Body of pancreas (tissue), 4 donors: ENCODE measurements around the gene GINS2. TPM values are rescaled to one million over a fixed set of nuclear protein-coding genes. Genes with fewer than 3 reads are reported as not detected.

Experiments used
- ATAC-seq: fragments of 150-250 bp; one replicate; pipeline ENCODE4 v1.9.1; 2016
- DNase-seq, 4 donors: peaks; one replicate each; pipeline ENCODE4 v3.0.0-alpha.2; 2019
- H3K27ac ChIP-seq, 4 donors: fragments of 200-600 bp; sonication (generic); 1 replicate in 3 of 4; 2 replicates in 1 of 4; pipeline versions ENCODE4 v1.5.1 to v1.6.1; 2016 to 2019; ENCODE audit warnings: mild to moderate bottlenecking in 1 of 4, mixed read lengths in 1 of 4, moderate library complexity in 1 of 4
- H3K27me3 ChIP-seq, 2 donors: fragments of 200-600 bp; sonication (generic); one replicate each; pipeline ENCODE4 v1.6.0; 2016; ENCODE audit warnings: mild to moderate bottlenecking in 1 of 2
- H3K36me3 ChIP-seq, 2 donors: fragments of 200-600 bp; sonication (generic); replicated peaks in 1 of 2; 2 replicates each; pipeline ENCODE4 v1.5.1; 2016; ENCODE audit warnings: low read depth in 2 of 2; ENCODE audit not compliant: insufficient read depth in 1 of 2
- H3K4me1 ChIP-seq: fragments of 200-600 bp; sonication (generic); one replicate; pipeline ENCODE4 v1.6.0; 2016
- H3K4me3 ChIP-seq, 2 donors: fragments of 200-600 bp; sonication (generic); 1 replicate in 1 of 2; 2 replicates in 1 of 2; pipeline ENCODE4 v1.5.1; 2016 to 2019
- H3K9me3 ChIP-seq, 3 donors: fragments of 200-600 bp; sonication (generic); 1 replicate in 2 of 3; 2 replicates in 1 of 3; pipeline ENCODE4 v1.5.1; 2016
- POLR2A ChIP-seq, 3 donors: fragments of 450-650 bp; IDR thresholded peaks; one replicate each; pipeline ENCODE4 v1.6.1; 2016; ENCODE audit warnings: antibody characterized with exemption in 3 of 3, mild to moderate bottlenecking in 2 of 3
- WGBS, 2 donors: methylation state at CpG; one replicate each; pipeline ENCODE4 v1.1.5; 2017; 5-methylcytosine and 5-hydroxymethylcytosine counted together
- intact Hi-C: fragments of 100-400 bp; cut with DNase I; formaldehyde crosslinking; loops from one replicate; pipeline ENCODE4 v1.15.1; 2023
- total RNA-seq, 2 donors: library from RNA; depleted of rRNA; stranded (reverse); fragments of >200 nt; gene quantifications; one replicate each; pipeline ENCODE4 v1.1.0, GENCODE V29; 2016
- TF ChIP-seq, protein P1 (sequence below), 7 experiments: fragments of 450-650 bp in 4 of 7; fragments of 200-600 bp in 3 of 7; sonication (generic) in 3 of 7; IDR thresholded peaks; one replicate each; pipeline ENCODE4 v1.5.1; 2016 to 2019; ENCODE audit warnings: antibody characterized with exemption in 7 of 7

The GINS2 gene
- total RNA-seq, 2 donors from 2014 or later = 0.26 to 0.33 TPM

DNA sequence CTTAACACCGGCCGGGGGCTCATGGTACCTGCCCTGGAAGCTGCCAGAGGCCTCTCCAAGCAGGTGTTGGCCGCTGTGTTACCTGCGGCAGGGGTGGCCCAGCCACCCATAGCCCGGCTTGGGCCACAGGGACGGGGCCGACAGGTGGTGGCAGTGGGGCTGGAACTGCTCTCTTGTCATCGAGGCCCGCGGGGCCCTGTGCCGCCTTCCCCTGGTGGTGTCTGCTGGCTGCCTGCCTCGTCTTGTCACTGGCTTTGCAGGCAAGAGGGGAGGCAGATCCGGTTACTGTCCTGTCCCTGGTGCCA lies 48.5 kb downstream of the GINS2 start:
- H3K4me1 ChIP-seq = peaks cover 84% of the 10 kb centered on the region
- H3K27ac ChIP-seq = peak overlapping the region; percentile 58 to 82 (median 73)
- no peaks in the 10 kb centered on the region for H3K36me3 ChIP-seq
- DNase-seq = no peak
- H3K27me3 ChIP-seq = no peaks in the 10 kb centered on the region
- ATAC-seq = no peak
- no peaks in the 10 kb centered on the region for H3K9me3 ChIP-seq
- WGBS, 2 donors = 74% methylated on average over 13 of the region's 13 CpGs; no CpG with 5 or more reads in 1 of the 2 donors
- intact Hi-C loops = no loop called here
- H3K4me3 ChIP-seq = no peak overlapping the region
- TF ChIP-seq POLR2A (IDR thresholded peaks at IDR 0.05) = no peak
- TF ChIP-seq, protein P1, sequence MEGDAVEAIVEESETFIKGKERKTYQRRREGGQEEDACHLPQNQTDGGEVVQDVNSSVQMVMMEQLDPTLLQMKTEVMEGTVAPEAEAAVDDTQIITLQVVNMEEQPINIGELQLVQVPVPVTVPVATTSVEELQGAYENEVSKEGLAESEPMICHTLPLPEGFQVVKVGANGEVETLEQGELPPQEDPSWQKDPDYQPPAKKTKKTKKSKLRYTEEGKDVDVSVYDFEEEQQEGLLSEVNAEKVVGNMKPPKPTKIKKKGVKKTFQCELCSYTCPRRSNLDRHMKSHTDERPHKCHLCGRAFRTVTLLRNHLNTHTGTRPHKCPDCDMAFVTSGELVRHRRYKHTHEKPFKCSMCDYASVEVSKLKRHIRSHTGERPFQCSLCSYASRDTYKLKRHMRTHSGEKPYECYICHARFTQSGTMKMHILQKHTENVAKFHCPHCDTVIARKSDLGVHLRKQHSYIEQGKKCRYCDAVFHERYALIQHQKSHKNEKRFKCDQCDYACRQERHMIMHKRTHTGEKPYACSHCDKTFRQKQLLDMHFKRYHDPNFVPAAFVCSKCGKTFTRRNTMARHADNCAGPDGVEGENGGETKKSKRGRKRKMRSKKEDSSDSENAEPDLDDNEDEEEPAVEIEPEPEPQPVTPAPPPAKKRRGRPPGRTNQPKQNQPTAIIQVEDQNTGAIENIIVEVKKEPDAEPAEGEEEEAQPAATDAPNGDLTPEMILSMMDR (IDR thresholded peaks at IDR 0.05) = no peak

- H3K9me3 ChIP-seq = no peaks in the 10 kb centered on the region
- H3K27ac ChIP-seq = peak overlapping the region; percentile 58 to 82 (median 73)
- intact Hi-C loops = no loop called here
- ATAC-seq (peak; percentile 42), DNase-seq (peak; percentile 69 to 90 (median 84))
- peaks cover 89% of the 10 kb centered on the region for H3K4me1 ChIP-seq
- 32 to 69% methylated on average over 6 to 35 of the region's 35 CpGs for WGBS, 2 donors
- no peaks in the 10 kb centered on the region for H3K27me3 ChIP-seq
- H3K36me3 ChIP-seq = no peaks in the 10 kb centered on the region
- H3K4me3 ChIP-seq = no peak overlapping the region
- TF ChIP-seq, protein P1 (IDR thresholded peaks at IDR 0.05) = peak in 4 of 7 experiments; percentile 12 to 39 (median 25)
- peak; percentile 9 to 24 (median 13) for TF ChIP-seq POLR2A (IDR thresholded peaks at IDR 0.05)
These were observed 49.1 kb downstream of the GINS2 start for GRCh38 chr16:85639529-85640253.

GRCh38 chr16:85638695-85639409 lies 49.9 kb downstream of the GINS2 start:
- Histone ChIP-seq H3K27me3 (no peaks in the 10 kb centered on the region), H3K9me3 (no peaks in the 10 kb centered on the region), H3K36me3 (no peaks in the 10 kb centered on the region), H3K4me1 (peaks cover 97% of the 10 kb centered on the region), H3K27ac (peak overlapping the region; percentile 58 to 82 (median 73)), H3K4me3 (no peak overlapping the region)
- ATAC-seq = peak; percentile 16
- DNase-seq = peak; percentile 53 to 76 (median 72)
- TF ChIP-seq, protein P1 (IDR thresholded peaks at IDR 0.05) = no peak
- TF ChIP-seq POLR2A (IDR thresholded peaks at IDR 0.05) = no peak
- intact Hi-C loops = no loop called here
- WGBS, 2 donors = 53 to 87% methylated on average over 3 to 25 of the region's 26 CpGs

GRCh38 chr16:85637808-85638647 lies 50.7 kb downstream of the GINS2 start:
- H3K27me3 ChIP-seq = no peaks in the 10 kb centered on the region
- H3K4me1 ChIP-seq = peaks cover 100% of the 10 kb centered on the region
- no peaks in the 10 kb centered on the region for H3K9me3 ChIP-seq
- WGBS, 2 donors = 51 to 65% methylated on average over 27 to 37 of the region's 37 CpGs
- intact Hi-C loops = no loop called here
- ATAC-seq (no peak), DNase-seq (peak; percentile 45 to 85 (median 78))
- H3K4me3 ChIP-seq = no peak overlapping the region
- TF ChIP-seq POLR2A (IDR thresholded peaks at IDR 0.05) = peak in 1 of 3 donors; percentile 21
- TF ChIP-seq, protein P1 (IDR thresholded peaks at IDR 0.05) = peak in 3 of 7 experiments; percentile 27 to 46 (median 37)
- peak overlapping the region; percentile 22 to 76 (median 59) for H3K27ac ChIP-seq
- H3K36me3 ChIP-seq = no peaks in the 10 kb centered on the region
